Upper lobe of left lung (tissue), 4 donors: ENCODE results near the gene IFT43.
A peak's percentile ranks its signal among the peaks of the same experiment; 100 is the strongest.

Experiments used
- EP300 ChIP-seq, 4 donors: sonication (generic); formaldehyde crosslinking; IDR thresholded peaks; one replicate each; pipeline ENCODE4 v1.5.1; 2017; ENCODE audit warnings: antibody characterized with exemption in 4 of 4, control low read depth in 2 of 4
- POLR2A ChIP-seq, 4 donors: fragments of 450-650 bp; IDR thresholded peaks; one replicate each; pipeline ENCODE4 v1.5.1; 2016 to 2017; ENCODE audit warnings: antibody characterized with exemption in 4 of 4, mild to moderate bottlenecking in 2 of 4
- TF ChIP-seq, protein P1 (sequence below), 6 experiments: fragments of 450-650 bp in 4 of 6; fragments of 200-600 bp in 2 of 6; sonication (generic) in 2 of 6; IDR thresholded peaks; one replicate each; pipeline ENCODE4 v1.5.1; 2016 to 2019; ENCODE audit warnings: antibody characterized with exemption in 6 of 6

DNA sequence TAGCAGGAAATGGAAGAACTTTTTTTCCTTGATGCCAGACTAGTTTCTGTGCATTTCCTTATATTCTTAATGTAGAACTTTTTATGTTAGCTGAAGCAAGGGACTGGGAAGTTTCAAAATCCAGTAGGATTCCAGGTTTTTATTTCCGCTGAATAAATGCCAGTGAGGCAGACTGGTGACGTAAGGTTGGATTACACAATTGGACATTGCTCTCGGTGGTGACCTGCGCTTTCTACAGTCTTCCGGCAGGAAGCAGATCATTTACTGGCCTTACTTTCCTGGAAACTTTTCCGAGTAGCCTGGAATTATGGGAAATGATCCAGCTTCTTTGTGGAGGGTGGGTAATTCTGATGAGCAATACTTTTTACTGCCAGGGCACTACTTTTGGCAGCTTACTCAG, 3.6 kb downstream of the IFT43 start:
- TF ChIP-seq, protein P1, sequence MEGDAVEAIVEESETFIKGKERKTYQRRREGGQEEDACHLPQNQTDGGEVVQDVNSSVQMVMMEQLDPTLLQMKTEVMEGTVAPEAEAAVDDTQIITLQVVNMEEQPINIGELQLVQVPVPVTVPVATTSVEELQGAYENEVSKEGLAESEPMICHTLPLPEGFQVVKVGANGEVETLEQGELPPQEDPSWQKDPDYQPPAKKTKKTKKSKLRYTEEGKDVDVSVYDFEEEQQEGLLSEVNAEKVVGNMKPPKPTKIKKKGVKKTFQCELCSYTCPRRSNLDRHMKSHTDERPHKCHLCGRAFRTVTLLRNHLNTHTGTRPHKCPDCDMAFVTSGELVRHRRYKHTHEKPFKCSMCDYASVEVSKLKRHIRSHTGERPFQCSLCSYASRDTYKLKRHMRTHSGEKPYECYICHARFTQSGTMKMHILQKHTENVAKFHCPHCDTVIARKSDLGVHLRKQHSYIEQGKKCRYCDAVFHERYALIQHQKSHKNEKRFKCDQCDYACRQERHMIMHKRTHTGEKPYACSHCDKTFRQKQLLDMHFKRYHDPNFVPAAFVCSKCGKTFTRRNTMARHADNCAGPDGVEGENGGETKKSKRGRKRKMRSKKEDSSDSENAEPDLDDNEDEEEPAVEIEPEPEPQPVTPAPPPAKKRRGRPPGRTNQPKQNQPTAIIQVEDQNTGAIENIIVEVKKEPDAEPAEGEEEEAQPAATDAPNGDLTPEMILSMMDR (IDR thresholded peaks at IDR 0.05), result no peak
- peak in 3 of 4 donors; percentile 88 to 97 (median 89) for TF ChIP-seq EP300 (IDR thresholded peaks at IDR 0.05)
- TF ChIP-seq POLR2A (IDR thresholded peaks at IDR 0.05), result no peak
